GM21360 (cell line): ENCODE data around the gene NLRP3.
"Not testable (repeated sequence)": the region's sequence is repeated elsewhere in the genome, so short reads cannot be mapped to it uniquely, and the experiment has no call there.

Source experiments
- ATAC-seq: cut with Tn5 transposase; IDR thresholded peaks from one replicate; pipeline ENCODE4 v1.9.1; 2021; ENCODE audit warnings: mild to moderate bottlenecking, moderate library complexity; ENCODE audit not compliant: unreplicated experiment

Gene NLRP3

GRCh38 chr1:247390116-247390791, 25.7 kb upstream of the NLRP3 start:
- ATAC-seq: peak; percentile 99

GRCh38 chr1:247390996-247391395, 25.0 kb upstream of the NLRP3 start:
- ATAC-seq: no peak

DNA sequence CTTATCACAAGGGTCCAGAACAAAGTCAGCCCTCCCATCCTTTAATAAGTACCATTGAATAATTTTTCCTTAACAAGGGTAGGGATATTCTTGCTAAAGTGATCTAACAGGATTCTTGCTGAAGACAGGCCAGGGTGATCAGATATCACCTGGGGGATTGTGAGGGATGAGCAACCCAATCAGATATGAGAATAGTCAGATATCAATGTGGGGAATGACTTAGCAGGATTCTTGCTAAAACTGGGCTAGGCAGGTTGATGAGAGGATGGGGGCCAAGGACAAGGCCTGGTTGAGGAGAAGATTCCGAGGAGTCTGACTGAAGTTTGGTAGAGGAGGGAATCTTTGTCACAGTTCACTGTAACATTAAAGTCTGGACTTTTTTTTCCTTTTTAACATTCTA, 23.9 kb upstream of the NLRP3 start:
- no peak for ATAC-seq

GRCh38 chr1:247395075-247395474, 20.9 kb upstream of the NLRP3 start:
- ATAC-seq: not testable (repeated sequence)

DNA sequence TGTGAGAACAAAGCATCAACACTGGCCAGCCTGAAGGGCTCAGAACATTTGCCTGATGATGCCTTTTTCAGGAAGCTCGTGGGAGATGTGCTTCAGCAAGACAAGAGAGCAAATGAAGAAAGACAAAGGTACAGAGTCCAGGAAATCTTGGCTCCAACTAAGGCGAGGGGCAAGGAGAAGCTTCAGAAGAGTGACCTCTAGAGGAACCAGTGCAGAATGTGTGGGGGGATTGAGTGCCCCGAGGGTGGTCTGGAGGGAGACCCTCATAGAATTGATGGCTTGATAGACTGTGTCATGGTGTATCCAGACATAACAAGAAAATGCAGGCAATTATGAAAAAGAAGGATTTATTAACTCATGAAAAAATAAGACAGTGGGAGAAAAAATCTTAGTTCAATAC, 15.3 kb upstream of the NLRP3 start:
- no peak for ATAC-seq

- no peak for ATAC-seq
Observed at GRCh38 chr1:247401310-247402119, 14.5 kb upstream of the NLRP3 start.

DNA sequence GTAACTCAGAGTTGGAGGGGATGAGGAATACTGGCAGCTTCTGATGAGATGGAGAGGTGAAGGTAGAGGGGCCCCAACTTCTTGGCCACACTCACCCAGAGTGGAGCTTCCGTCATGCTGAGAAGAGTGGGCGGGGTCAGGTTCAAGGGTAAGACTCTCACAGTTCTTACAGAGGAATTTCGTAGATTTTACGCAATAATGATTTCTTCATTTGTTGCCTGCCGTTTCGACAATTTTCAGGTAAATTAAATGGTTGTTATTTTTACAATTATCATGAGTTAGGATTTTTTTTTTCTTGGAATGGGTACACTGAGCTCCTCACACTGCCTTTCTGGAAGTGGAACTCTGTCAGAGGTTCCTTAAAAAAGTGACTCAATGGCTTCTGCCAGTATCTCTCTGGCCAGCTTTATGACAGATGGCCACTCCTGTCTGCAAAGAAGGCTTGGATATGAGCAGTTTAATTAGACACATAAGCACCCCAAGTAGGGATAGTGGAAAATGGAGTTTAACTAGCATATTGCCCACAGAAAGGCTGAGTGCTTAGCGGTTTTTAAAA, 13.8 kb upstream of the NLRP3 start:
- no peak for ATAC-seq

GRCh38 chr1:247406014-247406656, 9.8 kb upstream of the NLRP3 start:
- no peak for ATAC-seq

DNA sequence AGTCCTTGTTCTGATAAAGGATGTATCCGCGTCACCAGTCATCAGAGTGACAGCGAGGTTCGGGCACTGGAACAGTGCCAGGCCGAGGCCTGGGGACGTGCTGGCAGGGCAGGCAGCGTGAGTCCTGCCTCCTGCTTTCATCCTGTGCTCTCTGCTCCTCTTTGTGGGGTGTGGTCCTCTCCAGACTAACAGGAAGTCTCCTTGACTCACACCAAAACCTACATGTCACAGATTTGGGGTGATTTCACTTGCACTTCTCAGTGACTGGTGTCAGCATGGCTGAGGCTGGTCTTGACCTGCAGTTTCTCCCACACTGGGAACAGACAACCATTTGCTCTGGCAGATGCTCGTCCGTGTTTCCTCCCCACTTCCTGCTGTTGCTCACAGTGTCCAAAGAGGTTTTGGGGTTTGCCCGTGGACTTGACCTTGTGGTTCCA, 8.8 kb upstream of the NLRP3 start:
- ATAC-seq: peak; percentile 76

GRCh38 chr1:247408100-247408499, 7.9 kb upstream of the NLRP3 start:
- ATAC-seq: no peak

DNA sequence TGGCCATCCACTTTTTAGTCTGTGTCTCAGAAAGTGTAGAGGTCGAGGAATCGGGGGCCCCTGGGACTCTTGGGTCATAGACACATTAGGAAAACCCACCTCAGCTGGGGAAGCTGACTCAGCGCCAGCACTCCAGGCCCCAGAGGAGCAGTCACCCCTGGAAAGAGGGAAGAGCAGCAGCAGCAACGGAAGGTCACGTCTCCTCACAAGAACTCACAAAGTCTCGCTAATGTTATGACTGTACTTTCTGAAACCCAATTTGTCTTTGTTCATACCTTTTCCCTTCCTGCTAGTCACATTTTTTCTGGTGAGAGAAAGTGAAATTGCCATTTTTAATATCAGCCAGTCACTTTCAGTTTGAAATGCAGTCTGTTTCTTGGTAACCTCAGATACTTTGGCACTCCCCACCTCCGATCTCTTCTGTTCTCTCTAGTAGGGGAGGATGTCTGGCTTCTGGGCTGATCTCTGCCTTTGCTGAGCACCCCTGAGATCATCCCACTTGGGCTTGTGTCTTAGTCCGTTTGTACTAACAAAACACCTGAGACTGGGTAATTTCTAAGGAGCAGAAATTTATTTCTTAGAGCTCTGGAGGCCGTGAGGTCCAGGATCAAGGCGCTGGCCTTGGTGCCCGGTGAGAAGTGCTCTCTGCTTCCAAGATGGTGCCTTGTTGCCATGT, 6.0 kb upstream of the NLRP3 start:
- ATAC-seq: peak; percentile 81

GRCh38 chr1:247411621-247412327, 4.2 kb upstream of the NLRP3 start:
- ATAC-seq: no peak

DNA sequence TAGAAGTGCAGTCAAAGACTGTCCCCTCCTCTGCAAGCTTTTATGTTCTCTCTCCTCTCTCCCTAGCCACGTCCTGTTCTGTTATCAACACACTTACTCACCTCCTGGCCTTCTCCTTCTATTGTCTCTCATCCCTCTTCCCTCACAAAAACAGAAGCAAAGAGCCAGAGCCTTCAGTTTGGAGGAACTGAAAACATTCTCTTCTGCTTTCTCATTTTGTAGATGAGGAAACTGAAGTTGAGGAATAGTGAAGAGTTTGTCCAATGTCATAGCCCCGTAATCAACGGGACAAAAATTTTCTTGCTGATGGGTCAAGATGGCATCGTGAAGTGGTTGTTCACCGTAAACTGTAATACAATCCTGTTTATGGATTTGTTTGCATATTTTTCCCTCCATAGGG, 1.9 kb downstream of the NLRP3 start:
- ATAC-seq: no peak

GRCh38 chr1:247419336-247419735, 3.4 kb downstream of the NLRP3 start:
- no peak for ATAC-seq

- no peak for ATAC-seq
Observed at GRCh38 chr1:247421074-247421473, 5.1 kb downstream of the NLRP3 start.

DNA sequence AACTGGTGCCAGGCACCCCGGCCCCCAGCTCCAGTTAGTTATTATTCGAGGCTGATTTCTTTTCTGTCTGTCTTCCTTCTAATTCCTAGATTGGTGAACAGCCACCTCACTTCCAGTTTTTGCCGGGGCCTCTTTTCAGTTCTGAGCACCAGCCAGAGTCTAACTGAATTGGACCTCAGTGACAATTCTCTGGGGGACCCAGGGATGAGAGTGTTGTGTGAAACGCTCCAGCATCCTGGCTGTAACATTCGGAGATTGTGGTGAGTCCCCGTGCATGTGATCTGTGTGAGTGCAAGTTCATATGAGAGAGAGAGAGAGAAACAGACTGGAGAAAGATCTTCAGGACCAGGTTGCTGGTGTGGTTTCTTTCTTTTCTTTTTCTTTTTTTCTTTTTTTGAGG, 13.5 kb downstream of the NLRP3 start:
- ATAC-seq: no peak

DNA sequence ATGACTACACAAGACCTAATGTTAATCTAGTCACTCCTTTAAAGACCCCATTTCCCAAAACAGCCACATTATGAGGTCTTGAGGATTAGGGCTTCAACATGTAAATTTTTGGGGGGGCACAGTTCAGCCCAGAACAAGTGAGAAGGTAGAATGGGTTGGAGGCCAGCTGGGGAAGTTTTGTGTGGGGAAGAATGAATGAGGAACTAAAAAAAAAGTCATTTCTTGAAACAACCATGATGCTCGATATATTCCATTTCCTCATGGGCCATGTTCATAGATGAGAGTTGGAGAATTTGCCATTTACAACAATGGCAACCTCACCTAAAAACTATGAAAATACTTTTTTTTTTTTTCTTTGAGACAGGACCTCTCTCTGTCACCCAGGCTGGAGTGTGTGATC, 14.5 kb downstream of the NLRP3 start:
- ATAC-seq: no peak

GRCh38 chr1:247431643-247432042, 15.7 kb downstream of the NLRP3 start:
- ATAC-seq: no peak

DNA sequence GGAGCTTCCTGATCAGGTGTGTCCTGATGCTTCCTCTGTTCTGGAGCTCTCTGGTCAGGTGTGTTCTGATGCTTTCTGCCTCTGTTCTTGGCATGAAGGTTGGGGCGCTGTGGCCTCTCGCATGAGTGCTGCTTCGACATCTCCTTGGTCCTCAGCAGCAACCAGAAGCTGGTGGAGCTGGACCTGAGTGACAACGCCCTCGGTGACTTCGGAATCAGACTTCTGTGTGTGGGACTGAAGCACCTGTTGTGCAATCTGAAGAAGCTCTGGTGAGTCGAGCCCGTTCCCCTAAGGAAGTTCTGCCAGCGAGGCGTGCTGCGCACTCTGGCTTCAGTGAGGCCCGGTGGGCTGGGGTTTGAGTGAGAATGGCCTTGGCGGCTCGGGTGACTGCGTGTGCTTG, 18.0 kb downstream of the NLRP3 start:
- no peak for ATAC-seq

GRCh38 chr1:247435030-247435758, 19.2 kb downstream of the NLRP3 start:
- ATAC-seq: peak; percentile 28
